Measurements from ENCODE around the gene SERPINA3. TPM values are rescaled to one million over a fixed set of nuclear protein-coding genes. Genes with fewer than 3 reads are reported as not detected.

The SERPINA3 gene
- total RNA-seq, 1 experiment from 2014 or later, result 2.3 TPM

DNA sequence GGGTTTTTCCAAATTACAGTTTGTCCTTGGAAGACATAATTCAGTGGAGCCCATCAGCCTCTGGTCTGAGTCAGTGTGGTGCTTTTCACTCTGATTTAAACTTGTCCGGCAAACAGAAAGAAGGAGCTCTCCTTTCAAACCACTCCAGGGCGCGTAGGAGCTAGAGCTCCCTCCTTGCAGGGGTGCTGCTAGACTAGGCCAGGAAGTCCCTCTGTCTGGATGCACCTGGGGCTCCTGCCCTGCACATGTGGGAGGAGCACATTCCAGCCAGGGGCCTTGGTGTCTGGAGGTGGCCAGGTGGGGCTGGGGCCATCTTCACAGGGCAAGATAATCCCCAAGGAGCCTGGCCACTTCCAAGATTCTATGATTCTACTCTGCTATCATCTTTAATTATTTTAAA, 3.1 kb downstream of the SERPINA3 start:
- no peaks in the 10 kb centered on the region for H3K4me1 Mint-ChIP-seq (ENCODE audit: low read depth, unreplicated experiment)
- TF ChIP-seq, protein P1, sequence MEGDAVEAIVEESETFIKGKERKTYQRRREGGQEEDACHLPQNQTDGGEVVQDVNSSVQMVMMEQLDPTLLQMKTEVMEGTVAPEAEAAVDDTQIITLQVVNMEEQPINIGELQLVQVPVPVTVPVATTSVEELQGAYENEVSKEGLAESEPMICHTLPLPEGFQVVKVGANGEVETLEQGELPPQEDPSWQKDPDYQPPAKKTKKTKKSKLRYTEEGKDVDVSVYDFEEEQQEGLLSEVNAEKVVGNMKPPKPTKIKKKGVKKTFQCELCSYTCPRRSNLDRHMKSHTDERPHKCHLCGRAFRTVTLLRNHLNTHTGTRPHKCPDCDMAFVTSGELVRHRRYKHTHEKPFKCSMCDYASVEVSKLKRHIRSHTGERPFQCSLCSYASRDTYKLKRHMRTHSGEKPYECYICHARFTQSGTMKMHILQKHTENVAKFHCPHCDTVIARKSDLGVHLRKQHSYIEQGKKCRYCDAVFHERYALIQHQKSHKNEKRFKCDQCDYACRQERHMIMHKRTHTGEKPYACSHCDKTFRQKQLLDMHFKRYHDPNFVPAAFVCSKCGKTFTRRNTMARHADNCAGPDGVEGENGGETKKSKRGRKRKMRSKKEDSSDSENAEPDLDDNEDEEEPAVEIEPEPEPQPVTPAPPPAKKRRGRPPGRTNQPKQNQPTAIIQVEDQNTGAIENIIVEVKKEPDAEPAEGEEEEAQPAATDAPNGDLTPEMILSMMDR (IDR thresholded peaks at IDR 0.05; ENCODE audit: insufficient read depth in 1 of 2, low read depth in 1 of 2, low read length in 1 of 2, severe bottlenecking in 1 of 2, unreplicated experiment in 1 of 2), result no peak
- H3K27ac Mint-ChIP-seq (ENCODE audit: unreplicated experiment), result no peak overlapping the region
- H3K36me3 Mint-ChIP-seq (ENCODE audit: insufficient read depth, unreplicated experiment), result no peaks in the 10 kb centered on the region
- intact Hi-C loops (cut with micrococcal nuclease; ENCODE audit: unreplicated experiment), result no loop called here
- H3K4me3 Mint-ChIP-seq (ENCODE audit: unreplicated experiment), result no peak overlapping the region
- peaks cover 7% of the 10 kb centered on the region for H3K9me3 ChIP-seq
- no peak for DNase-seq
- H3K27me3 Mint-ChIP-seq (ENCODE audit: insufficient read depth, unreplicated experiment), result no peaks in the 10 kb centered on the region
- H3K4me3 ChIP-seq (ENCODE audit: low read depth, low read length), result no peak overlapping the region
- peaks cover 11% of the 10 kb centered on the region for H3K4me1 ChIP-seq
- no peaks in the 10 kb centered on the region for H3K27me3 ChIP-seq (replicated peaks; ENCODE audit: control insufficient read depth, insufficient read depth, low read length)
- POLR2A ChIA-PET, result no interaction called here
- peaks cover 44% of the 10 kb centered on the region for H3K9me3 Mint-ChIP-seq (ENCODE audit: unreplicated experiment)
- CTCF ChIA-PET, result interaction anchor here (0.8 kb wide), 1 partner anchor 18 kb away, joined by 7 read pairs; no protein-coding TSS in a partner anchor
- BruUV-seq (replicated peaks), result no TSS peak
- H3K36me3 ChIP-seq (ENCODE audit: control insufficient read depth, insufficient read depth, low read length), result no peaks in the 10 kb centered on the region

GRCh38 chr14:94615823-94616570, 3.8 kb downstream of the SERPINA3 start:
- Histone ChIP-seq H3K4me3 (ENCODE audit: low read depth, low read length) (no peak overlapping the region), H3K27me3 (replicated peaks; ENCODE audit: control insufficient read depth, insufficient read depth, low read length) (no peaks in the 10 kb centered on the region), H3K4me1 (peaks cover 11% of the 10 kb centered on the region), H3K36me3 (ENCODE audit: control insufficient read depth, insufficient read depth, low read length) (no peaks in the 10 kb centered on the region), H3K9me3 (peaks cover 7% of the 10 kb centered on the region)
- Mint-ChIP-seq H3K4me1 (ENCODE audit: low read depth, unreplicated experiment) (no peaks in the 10 kb centered on the region), H3K27ac (ENCODE audit: unreplicated experiment) (no peak overlapping the region), H3K27me3 (ENCODE audit: insufficient read depth, unreplicated experiment) (no peaks in the 10 kb centered on the region), H3K4me3 (ENCODE audit: unreplicated experiment) (no peak overlapping the region), H3K36me3 (ENCODE audit: insufficient read depth, unreplicated experiment) (no peaks in the 10 kb centered on the region), H3K9me3 (ENCODE audit: unreplicated experiment) (peaks cover 48% of the 10 kb centered on the region)
- TF ChIP-seq, protein P1 (IDR thresholded peaks at IDR 0.05; ENCODE audit: insufficient read depth in 1 of 2, low read depth in 1 of 2, low read length in 1 of 2, severe bottlenecking in 1 of 2, unreplicated experiment in 1 of 2), result no peak
- ChIA-PET CTCF (no interaction called here), POLR2A (no interaction called here)
- no TSS peak for BruUV-seq (replicated peaks)
- DNase-seq, result no peak
- intact Hi-C loops (cut with micrococcal nuclease; ENCODE audit: unreplicated experiment), result no loop called here

GRCh38 chr14:94617366-94617941, 5.3 kb downstream of the SERPINA3 start:
- no peaks in the 10 kb centered on the region for H3K36me3 ChIP-seq (ENCODE audit: control insufficient read depth, insufficient read depth, low read length)
- H3K27me3 ChIP-seq (replicated peaks; ENCODE audit: control insufficient read depth, insufficient read depth, low read length), result no peaks in the 10 kb centered on the region
- H3K4me3 ChIP-seq (ENCODE audit: low read depth, low read length), result no peak overlapping the region
- TF ChIP-seq, protein P1 (IDR thresholded peaks at IDR 0.05; ENCODE audit: insufficient read depth in 1 of 2, low read depth in 1 of 2, low read length in 1 of 2, severe bottlenecking in 1 of 2, unreplicated experiment in 1 of 2), result no peak
- no peak overlapping the region for H3K4me3 Mint-ChIP-seq (ENCODE audit: unreplicated experiment)
- intact Hi-C loops (cut with micrococcal nuclease; ENCODE audit: unreplicated experiment), result no loop called here
- H3K4me1 ChIP-seq, result peaks cover 5% of the 10 kb centered on the region
- H3K27me3 Mint-ChIP-seq (ENCODE audit: insufficient read depth, unreplicated experiment), result no peaks in the 10 kb centered on the region
- CTCF ChIA-PET, result no interaction called here
- no TSS peak for BruUV-seq (replicated peaks)
- POLR2A ChIA-PET, result no interaction called here
- no peaks in the 10 kb centered on the region for H3K4me1 Mint-ChIP-seq (ENCODE audit: low read depth, unreplicated experiment)
- H3K9me3 Mint-ChIP-seq (ENCODE audit: unreplicated experiment), result peaks cover 48% of the 10 kb centered on the region
- H3K9me3 ChIP-seq, result peaks cover 7% of the 10 kb centered on the region
- H3K36me3 Mint-ChIP-seq (ENCODE audit: insufficient read depth, unreplicated experiment), result no peaks in the 10 kb centered on the region
- no peak overlapping the region for H3K27ac Mint-ChIP-seq (ENCODE audit: unreplicated experiment)
- no peak for DNase-seq

Data from Caco-2 (cell line).